K562 (cell line): ENCODE measurements around the gene TNFAIP3.
"Not testable (repeated sequence)": the region's sequence is repeated elsewhere in the genome, so short reads cannot be mapped to it uniquely, and the experiment has no call there.

Source experiments
- CHD1 ChIP-seq: fragments of 200-600 bp; sonication (generic); IDR thresholded peaks from one replicate; pipeline ENCODE4 v1.6.1; 2012; ENCODE audit warnings: mild to moderate bottlenecking, moderate library complexity, low read length, inconsistent platforms
- TAF1 ChIP-seq: IDR thresholded peaks from 2 replicates; pipeline ENCODE4 v1.6.1; 2011; ENCODE audit warnings: mild to moderate bottlenecking, low read length, moderate library complexity; ENCODE audit not compliant: insufficient read depth, control insufficient read depth, severe bottlenecking; ENCODE audit errors: extremely low read depth
- ZNF174 ChIP-seq: fragments of 250-450 bp; sonication (Bioruptor Pico); IDR thresholded peaks from 2 replicates; pipeline ENCODE4 v1.4.0; 2020; ENCODE audit warnings: mild to moderate bottlenecking
- TF ChIP-seq, protein P1 (sequence below): IDR thresholded peaks from 3 replicates; pipeline ENCODE4 v1.6.1; 2011; ENCODE audit warnings: borderline replicate concordance, mild to moderate bottlenecking, moderate library complexity; ENCODE audit not compliant: insufficient read length; ENCODE audit errors: extremely low read depth

DNA sequence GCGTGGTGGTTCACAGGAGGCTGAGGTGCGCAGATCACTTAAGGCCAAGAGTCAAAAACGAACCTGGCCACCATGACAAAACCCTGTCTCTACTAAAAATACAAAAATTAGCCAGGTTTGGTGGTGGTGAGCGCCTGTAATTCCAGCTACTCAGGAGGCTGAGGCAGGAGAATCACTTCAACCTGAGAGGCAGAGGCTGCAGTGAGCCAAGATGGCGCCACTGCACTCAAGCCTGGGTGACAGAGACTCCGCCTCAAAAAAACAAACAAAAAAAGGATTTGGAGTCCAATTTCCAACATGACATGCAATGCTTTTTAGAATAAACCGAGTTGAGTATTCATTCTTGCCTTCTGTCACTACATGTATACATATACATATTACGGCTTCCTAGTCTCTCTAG, 27.3 kb downstream of the TNFAIP3 start:
- TF ChIP-seq, protein P1, sequence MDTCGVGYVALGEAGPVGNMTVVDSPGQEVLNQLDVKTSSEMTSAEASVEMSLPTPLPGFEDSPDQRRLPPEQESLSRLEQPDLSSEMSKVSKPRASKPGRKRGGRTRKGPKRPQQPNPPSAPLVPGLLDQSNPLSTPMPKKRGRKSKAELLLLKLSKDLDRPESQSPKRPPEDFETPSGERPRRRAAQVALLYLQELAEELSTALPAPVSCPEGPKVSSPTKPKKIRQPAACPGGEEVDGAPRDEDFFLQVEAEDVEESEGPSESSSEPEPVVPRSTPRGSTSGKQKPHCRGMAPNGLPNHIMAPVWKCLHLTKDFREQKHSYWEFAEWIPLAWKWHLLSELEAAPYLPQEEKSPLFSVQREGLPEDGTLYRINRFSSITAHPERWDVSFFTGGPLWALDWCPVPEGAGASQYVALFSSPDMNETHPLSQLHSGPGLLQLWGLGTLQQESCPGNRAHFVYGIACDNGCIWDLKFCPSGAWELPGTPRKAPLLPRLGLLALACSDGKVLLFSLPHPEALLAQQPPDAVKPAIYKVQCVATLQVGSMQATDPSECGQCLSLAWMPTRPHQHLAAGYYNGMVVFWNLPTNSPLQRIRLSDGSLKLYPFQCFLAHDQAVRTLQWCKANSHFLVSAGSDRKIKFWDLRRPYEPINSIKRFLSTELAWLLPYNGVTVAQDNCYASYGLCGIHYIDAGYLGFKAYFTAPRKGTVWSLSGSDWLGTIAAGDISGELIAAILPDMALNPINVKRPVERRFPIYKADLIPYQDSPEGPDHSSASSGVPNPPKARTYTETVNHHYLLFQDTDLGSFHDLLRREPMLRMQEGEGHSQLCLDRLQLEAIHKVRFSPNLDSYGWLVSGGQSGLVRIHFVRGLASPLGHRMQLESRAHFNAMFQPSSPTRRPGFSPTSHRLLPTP = not testable (repeated sequence)
- TF ChIP-seq ZNF174 (CRISPR knock-in tag); CHD1; TAF1: not testable (repeated sequence)
